ENCODE data around the gene ANKS1B. TPM values are rescaled to one million over a fixed set of nuclear protein-coding genes. Genes with fewer than 3 reads are reported as not detected.

Gene ANKS1B
- total RNA-seq, 1 experiment from 2014 or later, result 0.54 TPM

GRCh38 chr12:99914206-99914605, 70.5 kb downstream of the ANKS1B start:
- ATAC-seq, result no peak
- CTCF ChIA-PET, result no interaction called here
- no peaks in the 10 kb centered on the region for H3K36me3 ChIP-seq (ENCODE audit: control insufficient read depth in 1 of 2, insufficient read depth in 2 of 2, low read length in 2 of 2)
- intact Hi-C loops (cut with micrococcal nuclease), result no loop called here
- H3K4me2 ChIP-seq (ENCODE audit: low read length), result no peak overlapping the region
- no peak overlapping the region for H3K27ac ChIP-seq (ENCODE audit: low read depth, low read length)
- no peaks in the 10 kb centered on the region for H3K79me2 ChIP-seq (ENCODE audit: insufficient read depth, low read length)
- no TSS peak for BruUV-seq (replicated peaks)
- H3K4me1 ChIP-seq (ENCODE audit: control insufficient read depth in 1 of 2, insufficient read depth in 2 of 2, low read length in 2 of 2), result no peaks in the 10 kb centered on the region
- no peaks in the 10 kb centered on the region for H3K9me3 ChIP-seq (ENCODE audit: control insufficient read depth in 1 of 2, insufficient read depth in 1 of 2, low read depth in 1 of 2, low read length in 2 of 2)
- POLR2A ChIA-PET, result no interaction called here
- H3K4me3 ChIP-seq (replicated peaks in 1 of 2; ENCODE audit: low read depth in 1 of 2, low read length in 2 of 2), result no peak overlapping the region
- DNase-seq (ENCODE audit: low read depth, low spot score), result no peak
- H3K9ac ChIP-seq (ENCODE audit: low read length), result no peak overlapping the region
- RAD21 ChIA-PET (ENCODE audit: low non-redundant PET in 1 of 2, low total read pairs in 2 of 2, uncharacterized antibody in 2 of 2, unreplicated experiment in 2 of 2), result no interaction called here
- no peak for TF ChIP-seq CTCF (IDR thresholded peaks at IDR 0.05 in 2 of 3, conservative IDR thresholded peaks at IDR 0.05 in 1 of 3; ENCODE audit: borderline replicate concordance in 1 of 3, insufficient read depth in 1 of 3, low read depth in 2 of 3, low read length in 2 of 3)
- TF ChIP-seq SIN3A (IDR thresholded peaks at IDR 0.05; ENCODE audit: low read depth), result no peak
- no peak for TF ChIP-seq FOSL1 (IDR thresholded peaks at IDR 0.05; ENCODE audit: low read depth)
- no peak for TF ChIP-seq ZBTB33 (IDR thresholded peaks at IDR 0.05; ENCODE audit: extremely low read depth, insufficient replicate concordance, low read length)
- no peak for TF ChIP-seq RAD21 (IDR thresholded peaks at IDR 0.05; ENCODE audit: low read depth)
- TF ChIP-seq ZNF274 (IDR thresholded peaks at IDR 0.05; ENCODE audit: low read depth, low read length), result no peak
- TF ChIP-seq EGR1 (IDR thresholded peaks at IDR 0.05; ENCODE audit: low read depth), result no peak
- TF ChIP-seq CBX3 (IDR thresholded peaks at IDR 0.05; ENCODE audit: low read depth), result no peak
- no peak for TF ChIP-seq REST (IDR thresholded peaks at IDR 0.05; ENCODE audit: low read depth)
- TF ChIP-seq ELF1 (IDR thresholded peaks at IDR 0.05; ENCODE audit: borderline replicate concordance, low read depth), result no peak
- TF ChIP-seq TCF7L2 (IDR thresholded peaks at IDR 0.05; ENCODE audit: borderline replicate concordance, extremely low read depth, insufficient read depth, insufficient read length), result no peak
- TF ChIP-seq MAX (IDR thresholded peaks at IDR 0.05), result no peak
- TF ChIP-seq POLR2A (IDR thresholded peaks at IDR 0.05; ENCODE audit: borderline replicate concordance, extremely low read depth, insufficient read depth, insufficient read length), result no peak
- no peak for TF ChIP-seq SRF (IDR thresholded peaks at IDR 0.05; ENCODE audit: low read depth)
- TF ChIP-seq ATF3 (IDR thresholded peaks at IDR 0.05), result no peak
- no peak for TF ChIP-seq ZFX (IDR thresholded peaks at IDR 0.05)
- no peak for TF ChIP-seq SP1 (IDR thresholded peaks at IDR 0.05; ENCODE audit: low read depth)
- TF ChIP-seq EZH2 (IDR thresholded peaks at IDR 0.05), result no peak
- H4K20me1 ChIP-seq (ENCODE audit: insufficient read depth), result no peaks in the 10 kb centered on the region
- H3K27me3 ChIP-seq (ENCODE audit: insufficient read depth, low read length), result 0 out of 2 replicates have a peak, but pooled peaks cover 3% of the 10 kb centered on the region
- H3K9me2 ChIP-seq (ENCODE audit: insufficient read depth), result no peaks in the 10 kb centered on the region
- no peak overlapping the region for H2AFZ ChIP-seq (ENCODE audit: low read depth, low read length, poor library complexity, severe bottlenecking)

Data from HCT116 (cell line).